PC-3 (cell line): ENCODE results near the gene KIDINS220.

Experiments
- EZH2 ChIP-seq: fragments of 300-600 bp; sonication (generic); IDR thresholded peaks from one replicate; pipeline ENCODE4 v1.6.1; 2017; ENCODE audit warnings: antibody characterized with exemption, mild to moderate bottlenecking, low read length; ENCODE audit not compliant: unreplicated experiment
- EZH2phosphoT487 ChIP-seq: fragments of 300-600 bp; sonication (generic); IDR thresholded peaks from 2 replicates; pipeline ENCODE4 v1.6.1; 2018; ENCODE audit warnings: mild to moderate bottlenecking, antibody characterized with exemption, low read length, borderline replicate concordance
- TF ChIP-seq, protein P1 (sequence below): fragments of 300-600 bp; sonication (generic); conservative IDR thresholded peaks from 2 replicates; pipeline ENCODE4 v1.5.1; 2017; ENCODE audit warnings: antibody characterized with exemption, low read depth, mild to moderate bottlenecking, low read length

DNA sequence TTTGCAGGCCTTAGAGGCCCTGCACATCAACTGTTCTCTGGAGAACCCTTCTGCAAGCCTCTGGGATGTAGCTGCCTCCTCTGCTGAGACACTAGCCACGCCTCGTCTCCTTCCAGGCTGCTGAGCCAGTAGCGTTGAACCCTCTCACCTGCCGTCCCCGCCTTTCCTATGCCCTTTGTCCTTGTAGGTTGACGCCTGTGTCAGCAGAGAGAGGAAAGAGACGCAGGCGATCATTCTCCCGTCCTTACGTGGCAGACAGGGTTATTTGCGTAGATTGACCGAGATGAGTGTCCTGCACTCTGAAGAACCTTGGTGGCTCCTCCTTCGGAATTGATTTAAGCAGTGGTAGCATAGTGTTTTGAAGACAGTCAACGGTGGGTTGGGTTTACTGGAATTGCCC is 127.8 kb downstream of the KIDINS220 start:
- TF ChIP-seq, protein P1, sequence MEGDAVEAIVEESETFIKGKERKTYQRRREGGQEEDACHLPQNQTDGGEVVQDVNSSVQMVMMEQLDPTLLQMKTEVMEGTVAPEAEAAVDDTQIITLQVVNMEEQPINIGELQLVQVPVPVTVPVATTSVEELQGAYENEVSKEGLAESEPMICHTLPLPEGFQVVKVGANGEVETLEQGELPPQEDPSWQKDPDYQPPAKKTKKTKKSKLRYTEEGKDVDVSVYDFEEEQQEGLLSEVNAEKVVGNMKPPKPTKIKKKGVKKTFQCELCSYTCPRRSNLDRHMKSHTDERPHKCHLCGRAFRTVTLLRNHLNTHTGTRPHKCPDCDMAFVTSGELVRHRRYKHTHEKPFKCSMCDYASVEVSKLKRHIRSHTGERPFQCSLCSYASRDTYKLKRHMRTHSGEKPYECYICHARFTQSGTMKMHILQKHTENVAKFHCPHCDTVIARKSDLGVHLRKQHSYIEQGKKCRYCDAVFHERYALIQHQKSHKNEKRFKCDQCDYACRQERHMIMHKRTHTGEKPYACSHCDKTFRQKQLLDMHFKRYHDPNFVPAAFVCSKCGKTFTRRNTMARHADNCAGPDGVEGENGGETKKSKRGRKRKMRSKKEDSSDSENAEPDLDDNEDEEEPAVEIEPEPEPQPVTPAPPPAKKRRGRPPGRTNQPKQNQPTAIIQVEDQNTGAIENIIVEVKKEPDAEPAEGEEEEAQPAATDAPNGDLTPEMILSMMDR: no peak
- TF ChIP-seq EZH2phosphoT487 (no peak), EZH2 (no peak)
